NCI-H146 (cell line): ENCODE measurements around the gene EPYC.

Experiments used
- DNase-seq: peaks from one replicate; lab custom pipeline; 2025; lab: John Stamatoyannopoulos, UW

EPYC gene

GRCh38 chr12:91004872-91005271 lies at the start of gene EPYC:
TSS of gene EPYC (minus strand) at chr12:91004972. CDS start at chr12:91002565, 2,407 bp downstream.
- DNase-seq, result no peak

- no peak for DNase-seq
These were observed 49.4 kb upstream of the EPYC start for GRCh38 chr12:91053951-91054715.

GRCh38 chr12:91052026-91052425 lies 47.3 kb upstream of the EPYC start:
- no peak for DNase-seq

DNA sequence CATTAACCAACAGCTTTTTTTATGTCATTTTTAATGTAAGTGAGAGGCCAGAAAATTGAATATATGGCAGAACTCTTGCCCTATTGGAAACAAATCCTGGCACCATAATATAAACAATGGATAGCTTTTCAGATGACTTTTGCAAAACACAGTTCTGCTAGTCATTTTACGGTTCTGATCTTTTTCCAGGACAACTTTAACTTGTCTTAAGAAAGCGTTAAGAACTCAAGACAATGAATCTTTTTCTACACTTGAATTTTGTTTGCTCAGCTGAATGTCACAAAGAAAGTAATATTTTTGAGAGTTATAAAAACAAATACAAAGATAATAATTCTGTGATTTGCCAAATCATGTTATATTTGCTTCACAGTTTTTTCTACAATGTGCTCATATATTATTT lies 39.8 kb upstream of the EPYC start:
- DNase-seq, result no peak

DNA sequence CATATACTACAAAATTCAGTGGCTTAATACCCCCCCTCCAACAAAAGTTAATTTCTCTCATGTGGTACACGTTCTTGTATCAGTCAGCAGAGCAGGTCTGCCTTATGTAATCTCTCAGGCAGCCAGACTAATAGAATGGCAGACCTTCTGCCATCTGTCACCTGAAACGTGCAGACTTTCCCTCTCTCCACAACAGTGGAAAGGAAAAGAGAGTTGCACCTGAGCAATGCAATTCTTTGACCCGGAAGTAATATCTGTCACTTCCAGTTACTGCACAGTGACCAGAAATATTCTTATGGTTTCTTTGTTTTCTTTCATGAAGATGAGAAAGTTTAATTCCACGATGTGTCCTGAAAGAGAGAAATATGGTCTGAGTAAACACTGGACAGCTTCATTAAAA lies 38.6 kb upstream of the EPYC start:
- DNase-seq, result no peak

DNA sequence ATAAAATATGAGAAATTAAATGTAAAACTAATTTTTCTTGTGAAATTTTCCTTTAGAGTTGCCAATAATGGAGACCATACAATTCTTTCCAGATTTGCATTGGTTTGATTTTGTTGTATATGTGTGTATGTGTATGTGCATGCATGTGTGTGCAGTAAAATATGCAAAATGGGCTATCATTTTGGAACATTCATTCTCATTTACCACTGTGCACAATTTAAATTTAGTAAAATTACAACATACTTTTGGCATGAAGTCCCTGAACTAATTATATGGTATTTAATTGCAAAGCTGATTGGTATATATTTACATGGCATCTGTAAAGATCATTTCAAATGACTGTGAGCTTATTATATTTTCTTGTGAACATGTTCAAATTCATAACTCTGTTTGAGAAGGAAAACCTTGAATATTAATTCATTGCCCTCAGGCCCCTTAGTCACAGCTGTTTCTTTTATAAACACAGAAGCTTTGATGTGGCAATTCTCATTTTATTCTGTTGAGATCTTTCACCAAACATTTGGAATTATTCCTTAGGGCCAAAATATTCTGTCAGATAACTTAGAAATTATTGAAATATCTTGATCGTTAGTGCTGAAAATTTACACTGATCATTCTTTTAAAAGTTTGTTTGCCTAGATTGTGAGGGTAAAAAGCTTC lies 35.5 kb upstream of the EPYC start:
- no peak for DNase-seq

DNA sequence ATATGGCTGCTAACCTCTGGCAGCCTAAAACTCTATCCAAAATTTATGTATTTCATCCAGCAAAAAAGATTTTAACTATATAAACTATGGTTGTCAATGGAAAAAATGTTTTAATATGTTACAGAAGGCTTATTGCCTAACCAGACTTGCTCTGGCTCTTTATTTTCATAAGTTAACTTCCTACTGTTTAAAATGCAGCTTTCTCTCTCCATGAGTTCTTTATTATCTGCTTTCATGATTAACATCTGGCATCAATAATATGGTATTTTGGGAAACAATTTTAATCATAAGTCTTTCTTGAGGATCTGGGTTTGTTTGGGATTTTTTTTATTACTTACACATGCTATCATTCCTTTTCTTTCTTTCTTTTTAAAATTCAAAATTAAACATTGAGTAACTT lies 32.5 kb upstream of the EPYC start:
- DNase-seq, result no peak

DNA sequence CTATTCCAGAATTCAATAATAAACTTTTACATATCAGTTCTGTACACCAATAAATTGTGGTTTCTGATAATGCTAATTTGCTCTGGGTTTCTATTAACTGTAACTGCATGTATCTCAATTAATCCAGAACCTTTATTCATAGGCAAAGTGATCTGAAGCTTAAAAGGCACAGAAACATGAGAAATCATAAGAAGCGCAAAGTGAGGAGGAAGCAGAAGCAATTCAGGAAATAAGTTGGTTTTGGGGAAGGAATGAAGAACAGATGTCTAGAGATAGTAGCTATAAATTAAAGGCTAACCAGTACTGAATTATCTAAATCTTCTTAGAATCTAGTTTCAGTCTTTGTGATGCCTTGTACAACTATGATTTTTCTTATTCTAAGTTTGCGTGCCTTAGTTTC lies 28.5 kb upstream of the EPYC start:
- no peak for DNase-seq

DNA sequence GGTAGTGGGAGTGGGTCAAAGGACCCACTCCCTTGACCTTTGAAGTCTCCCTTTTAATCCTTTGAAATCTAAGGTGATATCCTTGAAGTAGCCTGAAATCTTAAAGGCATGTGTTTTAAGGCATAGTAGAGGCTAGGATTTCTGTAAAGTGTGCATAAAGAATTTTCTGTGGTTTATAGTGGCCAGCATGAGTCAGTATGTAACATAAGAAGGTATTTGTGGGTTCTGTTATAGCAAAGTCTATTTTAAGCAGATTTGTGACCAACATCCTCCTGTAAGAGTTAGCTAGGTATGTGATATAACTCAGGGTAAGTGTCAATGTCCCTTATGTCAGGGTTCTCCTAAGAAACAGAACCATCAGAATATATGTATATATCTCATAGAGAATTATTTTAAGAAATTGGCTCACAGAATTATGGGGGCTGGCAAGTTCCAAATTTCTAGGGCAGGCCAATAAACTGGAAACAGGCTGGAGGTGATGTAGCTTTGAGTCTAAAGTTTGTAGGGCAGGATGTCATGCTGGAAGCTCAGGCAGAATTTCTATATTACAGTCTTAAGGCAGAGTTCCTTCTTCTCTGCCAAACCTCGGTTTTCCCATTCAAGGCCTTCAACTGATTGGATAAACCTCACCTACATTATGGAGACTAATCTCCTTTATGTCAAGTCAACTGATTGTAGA lies 18.7 kb upstream of the EPYC start:
- DNase-seq, result no peak

GRCh38 chr12:91021076-91021475 lies 16.3 kb upstream of the EPYC start:
- DNase-seq, result no peak

DNA sequence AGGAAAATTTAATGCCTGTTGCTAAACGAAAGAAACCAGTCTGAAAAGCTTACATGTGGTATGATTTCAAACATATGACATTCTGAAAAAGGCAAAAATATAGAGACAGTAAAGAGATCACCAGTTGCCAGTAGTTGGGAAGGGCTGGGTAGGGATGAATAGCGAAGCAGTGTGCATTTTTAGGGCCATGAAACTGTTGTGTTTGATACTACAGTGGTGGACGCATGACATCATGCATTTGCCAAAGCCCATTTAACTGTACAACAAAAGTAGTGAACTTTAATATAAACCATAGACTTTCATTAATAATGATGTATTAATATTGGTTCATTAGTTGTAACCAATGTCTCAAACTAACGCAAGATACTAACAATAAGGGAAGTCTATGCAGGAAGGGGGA lies 14.7 kb upstream of the EPYC start:
- no peak for DNase-seq

DNA sequence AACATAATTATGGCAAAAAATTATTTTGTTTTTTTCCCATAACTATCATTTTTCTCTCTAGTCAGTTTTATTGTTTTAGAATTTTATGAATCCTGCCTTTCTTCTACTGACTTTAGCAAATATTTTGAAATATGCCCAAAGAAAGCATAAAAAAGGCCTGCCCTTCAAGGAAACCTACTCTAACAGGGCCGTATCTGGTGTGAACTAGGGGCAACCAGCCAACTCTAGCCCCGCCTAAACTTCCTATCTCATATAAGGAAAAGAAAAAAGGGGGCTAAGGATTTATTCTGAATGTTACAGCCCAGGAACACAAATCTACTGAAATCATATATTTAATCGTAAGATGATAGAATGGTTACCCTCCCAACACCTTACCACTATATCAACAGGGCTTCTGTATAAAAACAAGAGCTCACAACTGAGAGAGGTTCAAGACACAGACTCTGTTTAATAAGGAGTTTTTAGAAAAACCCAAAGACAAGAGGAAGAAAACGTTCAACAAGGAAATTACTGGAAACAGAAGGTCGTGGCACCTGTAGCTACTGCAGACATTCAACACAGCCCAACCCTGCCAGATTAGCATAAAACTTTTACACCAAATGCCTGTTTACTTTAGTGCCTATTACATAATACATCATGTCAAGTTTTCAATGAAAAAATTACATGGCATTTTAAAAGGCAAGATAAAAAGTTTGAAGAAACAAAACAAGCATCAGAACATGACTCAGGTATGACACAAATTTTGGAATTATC lies 12.9 kb upstream of the EPYC start:
- no peak for DNase-seq

- no peak for DNase-seq
These were observed 12.3 kb upstream of the EPYC start for GRCh38 chr12:91017043-91017442.

DNA sequence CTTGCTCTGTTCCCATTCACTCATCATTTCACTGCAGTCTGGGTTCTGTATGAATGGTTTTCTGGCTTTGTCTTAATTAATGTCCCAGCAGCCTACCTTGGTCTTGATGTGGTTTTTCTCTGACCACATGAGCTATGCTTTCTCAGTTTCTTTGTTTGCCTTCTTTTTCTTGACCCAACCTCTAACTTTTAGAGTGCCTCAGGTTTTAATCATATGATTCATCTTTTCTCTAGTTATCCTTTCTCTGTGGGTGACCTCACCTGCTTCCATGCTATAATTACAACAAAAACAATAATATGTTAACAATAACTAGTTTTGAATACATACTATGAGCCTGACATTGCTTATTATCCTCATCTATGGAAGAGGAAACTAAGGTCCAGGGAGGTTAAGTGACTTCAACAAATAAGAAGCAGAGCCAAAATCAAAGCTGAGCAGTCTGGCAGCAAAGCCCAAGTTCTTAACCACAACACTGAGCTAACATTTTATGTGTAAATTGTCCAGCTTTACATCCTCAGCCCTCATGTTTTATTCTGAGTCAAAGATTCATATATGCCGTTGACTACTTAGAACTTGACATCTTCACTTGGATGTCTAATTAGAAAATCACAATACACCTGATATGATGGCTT lies 4.7 kb upstream of the EPYC start:
- DNase-seq, result no peak

DNA sequence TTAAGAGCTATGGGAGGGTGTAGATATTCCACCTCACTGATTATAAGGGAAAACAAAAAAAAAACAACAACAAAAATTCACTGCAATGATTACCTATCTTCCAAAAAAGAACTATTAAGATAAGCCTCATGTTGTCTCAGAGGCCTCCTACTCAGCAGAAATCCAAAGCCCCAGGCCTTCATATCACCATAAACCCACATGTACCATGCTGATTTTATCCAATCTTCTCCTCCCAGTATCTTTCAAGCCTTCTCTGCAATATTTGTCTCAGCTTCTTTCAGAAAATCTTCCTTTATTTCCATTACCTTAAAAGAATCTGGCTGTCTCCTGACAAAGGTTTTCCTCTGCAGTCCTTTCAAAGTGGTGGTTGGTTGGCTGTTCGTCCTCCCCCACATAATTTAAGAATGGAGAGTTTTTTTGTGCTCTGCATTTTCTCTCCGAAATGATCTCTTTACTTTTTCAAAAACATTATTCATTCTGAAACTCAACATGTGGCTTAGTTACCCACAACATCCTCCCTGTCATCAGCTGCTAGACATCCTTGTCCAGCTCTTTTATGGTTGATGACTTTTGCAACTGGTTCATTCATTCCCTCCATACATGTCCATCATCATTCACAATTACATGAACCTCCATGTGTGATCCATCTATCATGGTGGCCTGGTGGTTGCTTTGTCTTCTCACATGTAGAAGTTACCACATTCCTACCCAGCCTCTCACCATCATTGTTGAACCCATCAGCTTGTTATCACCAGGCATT lies 2.9 kb upstream of the EPYC start:
- DNase-seq, result no peak

DNA sequence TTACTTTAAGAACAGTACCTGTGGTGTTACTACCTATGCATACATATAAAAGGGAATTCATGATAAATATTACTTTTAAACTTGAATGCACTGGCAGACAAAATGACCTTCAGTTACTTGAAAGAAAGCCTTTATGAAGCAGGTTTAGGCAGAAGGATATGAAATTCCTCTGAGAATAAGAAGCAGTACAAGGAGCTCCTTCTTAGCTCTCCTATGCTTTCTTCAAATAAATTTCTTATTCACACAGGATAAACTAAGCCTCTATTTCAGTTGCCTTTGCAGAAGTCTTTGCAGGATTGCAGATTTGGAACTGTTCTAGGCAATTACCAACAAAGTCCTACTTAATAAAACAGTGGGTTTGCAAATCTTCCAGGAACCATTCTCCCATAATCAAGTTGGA lies 1.0 kb downstream of the EPYC start:
- DNase-seq, result no peak

DNA sequence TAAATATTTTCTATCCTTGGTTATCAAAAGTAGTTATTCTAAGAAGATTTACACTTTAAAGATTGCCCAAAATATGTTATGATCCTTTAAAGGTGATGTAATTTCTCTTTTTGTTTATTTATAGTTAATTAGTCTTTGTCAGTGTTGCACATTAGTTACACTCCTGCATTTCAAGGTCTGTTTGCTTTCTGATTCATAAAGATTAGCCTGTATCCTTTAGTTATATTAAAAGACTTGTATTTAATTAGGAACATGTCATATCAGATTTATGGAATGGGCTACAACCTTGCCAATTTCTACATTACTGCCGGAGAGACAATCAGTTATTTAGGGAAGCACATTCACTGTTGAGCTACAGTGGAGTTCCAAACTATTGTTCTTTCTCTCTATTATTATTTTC lies 3.5 kb downstream of the EPYC start:
- DNase-seq, result no peak

DNA sequence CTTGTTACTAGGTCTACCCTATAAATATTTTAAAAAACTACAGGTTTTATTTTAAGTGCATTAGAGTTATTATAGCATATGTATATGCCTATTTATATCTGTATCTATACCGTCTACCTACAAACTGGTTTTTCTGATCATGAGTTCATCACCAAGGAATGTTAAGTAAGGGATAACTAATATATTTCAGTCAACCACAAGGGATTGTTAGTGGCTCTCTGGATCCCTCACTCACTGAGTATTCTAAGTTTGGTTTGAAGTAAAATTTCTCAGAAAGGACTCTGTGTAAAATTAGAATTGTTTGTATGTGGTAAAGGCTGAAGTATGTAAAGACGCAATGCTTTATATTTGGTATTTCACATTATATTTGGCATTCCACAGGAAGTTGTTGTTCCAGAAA lies 4.8 kb downstream of the EPYC start:
- DNase-seq, result no peak

DNA sequence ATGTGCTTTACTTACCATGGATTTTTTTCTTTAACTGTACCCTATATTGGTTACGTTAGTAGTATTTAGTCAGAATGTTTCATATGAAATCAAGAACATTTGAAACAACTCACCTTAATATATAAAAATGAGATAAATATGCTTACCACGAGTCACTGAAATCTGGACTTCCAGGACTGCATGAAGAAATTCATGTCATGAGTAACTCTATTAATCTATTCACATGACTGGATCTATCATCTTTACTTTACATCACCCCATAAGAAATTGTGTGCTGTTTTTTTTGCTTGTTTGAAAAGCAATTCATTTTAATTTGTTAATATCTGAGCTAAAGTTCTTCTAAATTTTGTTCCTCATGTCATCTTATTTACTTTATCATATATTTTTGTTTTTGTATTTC lies 5.2 kb downstream of the EPYC start:
- DNase-seq, result no peak

- no peak for DNase-seq
These were observed 9.8 kb downstream of the EPYC start for GRCh38 chr12:90995010-90995409.

- DNase-seq, result no peak
These were observed 12.8 kb downstream of the EPYC start for GRCh38 chr12:90991952-90992465.
